Measurements from ENCODE around the gene EYA3.

The EYA3 gene

DNA sequence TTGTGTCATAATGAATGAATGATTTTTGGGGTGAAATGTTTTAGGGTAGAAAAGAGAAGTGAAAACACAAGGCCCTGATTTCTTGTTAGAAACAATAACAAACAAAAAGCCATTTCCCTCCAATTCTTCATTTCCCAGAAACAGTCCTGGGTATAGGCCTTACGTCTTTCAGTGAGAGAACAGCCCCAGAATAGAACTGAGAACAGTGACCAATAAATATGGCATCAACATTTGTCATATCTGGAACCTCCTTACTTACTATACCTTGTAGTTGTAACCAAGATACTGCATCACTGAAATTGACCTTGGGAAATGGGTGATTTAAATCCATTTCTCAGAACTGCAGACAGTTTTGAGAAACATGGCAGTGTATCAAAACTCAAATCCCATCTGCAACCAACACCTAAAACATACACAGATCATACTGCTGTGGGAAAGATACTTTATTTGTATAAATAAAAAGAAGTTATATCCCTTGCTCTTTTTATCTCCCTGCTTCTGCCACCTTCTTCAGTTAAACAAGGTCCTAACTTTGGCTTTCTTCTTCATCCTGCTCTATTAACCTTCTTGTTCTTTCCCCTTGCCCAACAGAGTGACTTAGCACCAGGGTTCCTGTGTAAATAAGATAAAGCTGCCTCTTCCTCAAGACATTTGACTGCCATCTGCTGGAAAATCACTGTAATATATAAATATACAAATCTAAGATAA is 109.1 kb downstream of the EYA3 start:
- H3K27ac ChIP-seq: no peak overlapping the region
- no peak for TF ChIP-seq ZFX (IDR thresholded peaks at IDR 0.05; ENCODE audit: borderline replicate concordance)
- TF ChIP-seq, protein P1, sequence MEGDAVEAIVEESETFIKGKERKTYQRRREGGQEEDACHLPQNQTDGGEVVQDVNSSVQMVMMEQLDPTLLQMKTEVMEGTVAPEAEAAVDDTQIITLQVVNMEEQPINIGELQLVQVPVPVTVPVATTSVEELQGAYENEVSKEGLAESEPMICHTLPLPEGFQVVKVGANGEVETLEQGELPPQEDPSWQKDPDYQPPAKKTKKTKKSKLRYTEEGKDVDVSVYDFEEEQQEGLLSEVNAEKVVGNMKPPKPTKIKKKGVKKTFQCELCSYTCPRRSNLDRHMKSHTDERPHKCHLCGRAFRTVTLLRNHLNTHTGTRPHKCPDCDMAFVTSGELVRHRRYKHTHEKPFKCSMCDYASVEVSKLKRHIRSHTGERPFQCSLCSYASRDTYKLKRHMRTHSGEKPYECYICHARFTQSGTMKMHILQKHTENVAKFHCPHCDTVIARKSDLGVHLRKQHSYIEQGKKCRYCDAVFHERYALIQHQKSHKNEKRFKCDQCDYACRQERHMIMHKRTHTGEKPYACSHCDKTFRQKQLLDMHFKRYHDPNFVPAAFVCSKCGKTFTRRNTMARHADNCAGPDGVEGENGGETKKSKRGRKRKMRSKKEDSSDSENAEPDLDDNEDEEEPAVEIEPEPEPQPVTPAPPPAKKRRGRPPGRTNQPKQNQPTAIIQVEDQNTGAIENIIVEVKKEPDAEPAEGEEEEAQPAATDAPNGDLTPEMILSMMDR (IDR thresholded peaks at IDR 0.05): peak; percentile 84

DNA sequence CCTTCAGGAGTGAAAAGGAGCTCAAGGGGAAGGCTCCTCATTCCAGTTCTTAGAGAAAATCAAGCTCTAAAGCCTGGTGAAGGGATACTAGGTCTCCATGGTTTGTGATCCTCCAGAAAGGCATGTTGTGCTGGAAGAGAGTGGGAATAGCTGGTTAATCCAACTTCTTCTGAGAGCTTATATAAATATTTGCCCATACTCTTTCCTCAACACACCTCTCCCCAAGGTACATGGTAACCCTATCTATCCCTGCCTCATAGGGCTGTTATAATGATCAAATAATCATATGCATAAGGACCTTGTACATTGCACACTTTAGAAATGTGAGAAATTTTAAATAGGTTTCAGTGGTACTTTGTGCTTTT is 114.0 kb downstream of the EYA3 start:
- H3K27ac ChIP-seq: no peak overlapping the region
- TF ChIP-seq ZFX (IDR thresholded peaks at IDR 0.05; ENCODE audit: borderline replicate concordance): no peak
- TF ChIP-seq, protein P1 (IDR thresholded peaks at IDR 0.05): no peak

DNA sequence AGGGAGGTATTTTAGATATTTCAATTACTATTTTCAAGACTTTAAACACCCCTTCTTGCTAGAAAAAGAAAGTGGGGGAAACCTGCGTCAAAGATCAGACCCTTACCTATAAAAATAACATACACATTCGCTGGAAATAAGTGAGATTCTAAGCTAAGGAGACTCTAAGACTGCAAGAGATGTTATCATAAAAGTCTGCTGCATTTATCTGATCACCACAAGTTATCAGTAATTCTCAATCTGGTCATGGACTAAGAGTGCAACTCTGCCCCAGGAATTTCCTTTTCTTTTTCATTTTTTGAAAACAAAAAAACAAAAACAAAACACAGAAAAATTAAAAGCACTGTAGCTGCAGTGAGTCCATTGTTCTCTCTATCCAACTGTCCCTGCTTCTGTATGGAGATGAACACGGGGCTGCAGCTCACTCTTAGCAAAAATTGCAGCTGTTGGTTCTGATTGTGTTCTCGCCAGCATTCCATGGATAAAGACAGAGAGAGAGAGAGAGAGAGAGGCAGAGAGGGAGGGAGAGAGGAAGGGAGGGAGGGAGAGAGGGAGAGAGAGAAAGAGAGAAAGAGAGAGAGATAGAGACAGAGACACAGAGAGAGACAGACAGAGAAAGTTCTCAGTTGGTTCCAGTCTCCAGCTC is 114.5 kb downstream of the EYA3 start:
- TF ChIP-seq, protein P1 (IDR thresholded peaks at IDR 0.05): no peak
- no peak for TF ChIP-seq ZFX (IDR thresholded peaks at IDR 0.05; ENCODE audit: borderline replicate concordance)
- no peak overlapping the region for H3K27ac ChIP-seq

DNA sequence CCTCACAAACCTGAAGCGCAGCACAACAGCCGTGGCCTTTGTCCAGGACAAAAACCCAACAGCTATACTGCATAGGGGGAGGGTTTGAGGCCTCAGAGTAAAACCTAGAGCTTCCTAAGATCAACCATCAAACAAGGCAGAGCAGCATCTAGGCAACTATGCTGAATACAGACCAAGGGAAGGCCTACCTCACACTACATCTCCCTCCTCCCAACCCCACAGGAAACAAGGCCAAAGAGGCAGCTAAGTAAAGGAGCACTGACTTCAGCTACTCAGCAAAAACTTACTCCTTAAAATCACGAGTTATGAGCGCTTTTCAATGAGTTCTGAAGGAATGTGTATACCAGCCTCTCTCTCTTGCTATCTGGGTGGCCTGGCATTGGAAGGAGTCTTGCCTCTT is 116.3 kb downstream of the EYA3 start:
- 0 out of 2 replicates have a peak overlapping the region, but pooled peaks have one; percentile 20 for H3K27ac ChIP-seq
- TF ChIP-seq ZFX (IDR thresholded peaks at IDR 0.05; ENCODE audit: borderline replicate concordance): no peak
- TF ChIP-seq, protein P1 (IDR thresholded peaks at IDR 0.05): no peak

DNA sequence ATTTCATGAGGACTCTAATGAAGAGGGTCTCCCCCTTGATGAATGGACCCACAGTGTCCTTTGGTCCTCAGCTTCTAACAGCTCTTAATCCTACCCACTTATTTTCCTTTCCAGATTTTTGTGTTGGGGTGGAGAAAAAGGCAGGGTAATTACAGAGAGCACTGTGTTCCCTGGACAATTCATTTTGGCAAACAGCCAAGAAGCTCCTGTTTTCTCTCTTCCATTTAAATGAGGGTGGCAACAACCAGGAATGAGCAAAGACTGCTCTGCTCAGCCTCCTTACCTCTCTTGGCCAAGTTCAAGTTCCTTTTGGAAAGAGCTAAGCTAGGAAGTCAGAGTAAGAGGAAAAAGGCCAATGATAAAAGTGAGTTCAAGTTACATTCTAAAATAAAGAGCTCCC is 116.7 kb downstream of the EYA3 start:
- TF ChIP-seq, protein P1 (IDR thresholded peaks at IDR 0.05): no peak
- TF ChIP-seq ZFX (IDR thresholded peaks at IDR 0.05; ENCODE audit: borderline replicate concordance): no peak
- 0 out of 2 replicates have a peak overlapping the region, but pooled peaks have one; percentile 20 for H3K27ac ChIP-seq

DNA sequence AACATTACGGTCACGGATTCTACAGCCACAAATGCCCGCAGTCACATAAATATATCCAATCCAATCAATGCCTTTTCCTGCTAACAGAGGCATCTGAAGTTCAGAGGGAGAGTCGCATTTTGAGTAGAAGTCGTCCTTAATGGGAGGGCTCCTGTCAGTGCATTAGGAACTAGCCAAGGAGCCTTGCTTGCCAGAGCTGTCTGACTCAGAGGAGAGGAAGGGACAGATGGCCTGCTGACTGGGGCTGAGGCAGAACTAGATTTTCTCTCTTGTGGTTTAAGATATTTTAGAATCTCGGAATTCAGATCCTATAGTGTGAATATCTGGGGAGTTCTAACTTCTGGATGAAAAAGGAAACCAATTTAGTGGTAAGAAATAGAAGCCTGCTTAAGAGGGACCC is 118.0 kb downstream of the EYA3 start:
- TF ChIP-seq, protein P1 (IDR thresholded peaks at IDR 0.05): no peak
- TF ChIP-seq ZFX (IDR thresholded peaks at IDR 0.05; ENCODE audit: borderline replicate concordance): no peak
- no peak overlapping the region for H3K27ac ChIP-seq

DNA sequence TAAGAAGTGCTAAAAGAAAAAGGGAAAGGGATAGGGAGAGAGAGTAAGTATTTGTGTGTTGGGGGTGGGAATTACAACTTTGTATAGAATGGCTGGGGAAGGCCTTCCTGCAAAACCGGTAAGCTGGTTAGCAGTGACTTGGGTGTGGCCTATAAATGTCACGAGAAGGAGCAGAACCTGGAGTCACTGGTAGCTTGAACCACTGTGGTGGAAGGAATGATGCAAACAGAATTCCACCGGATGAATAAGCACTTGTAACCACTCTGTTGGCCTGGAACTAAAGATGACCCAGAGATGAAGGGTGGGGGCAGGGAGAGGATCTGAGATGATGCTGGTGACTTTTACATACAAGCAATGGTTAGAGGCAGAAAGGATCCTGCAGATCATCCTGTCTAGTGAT is 119.7 kb downstream of the EYA3 start:
- H3K27ac ChIP-seq: no peak overlapping the region; the same call in 1 of the 2 replicates
- TF ChIP-seq, protein P1 (IDR thresholded peaks at IDR 0.05): no peak
- no peak for TF ChIP-seq ZFX (IDR thresholded peaks at IDR 0.05; ENCODE audit: borderline replicate concordance)

Data from 22Rv1 (cell line).